Stomach smooth muscle (tissue), 2 donors: ENCODE data around the gene TEFM.
"Not testable (repeated sequence)": the region's sequence is repeated elsewhere in the genome, so short reads cannot be mapped to it uniquely, and the experiment has no call there.

ENCODE experiments used
- H3K27ac ChIP-seq: one replicate; pipeline ENCODE4 v1.7.0; 2013; ENCODE audit warnings: mild to moderate bottlenecking, low read length, inconsistent platforms
- H3K27me3 ChIP-seq, 2 donors: one replicate each; pipeline ENCODE4 v1.7.0; 2013; ENCODE audit warnings: low read length in 2 of 2; ENCODE audit not compliant: insufficient read depth in 2 of 2, control insufficient read depth in 1 of 2
- H3K36me3 ChIP-seq, 2 donors: one replicate each; pipeline ENCODE4 v1.7.0; 2013; ENCODE audit warnings: low read length in 2 of 2; ENCODE audit not compliant: control insufficient read depth in 2 of 2, insufficient read depth in 2 of 2
- H3K4me1 ChIP-seq: one replicate; pipeline ENCODE4 v1.7.0; 2013; ENCODE audit warnings: low read length; ENCODE audit not compliant: control insufficient read depth, insufficient read depth
- H3K4me3 ChIP-seq, 2 donors: one replicate each; pipeline ENCODE4 v1.7.0; 2013; ENCODE audit warnings: low read length in 2 of 2
- H3K9ac ChIP-seq, 2 donors: one replicate each; pipeline ENCODE4 v1.7.0; 2013; ENCODE audit warnings: low read length in 2 of 2, mild to moderate bottlenecking in 1 of 2
- H3K9me3 ChIP-seq, 2 donors: one replicate each; pipeline ENCODE4 v1.7.0; 2013; ENCODE audit warnings: low read length in 2 of 2; ENCODE audit not compliant: control insufficient read depth in 2 of 2
- donor health status: healthy.
- donor health status: Pancreatic carcinoma.

The TEFM gene

DNA sequence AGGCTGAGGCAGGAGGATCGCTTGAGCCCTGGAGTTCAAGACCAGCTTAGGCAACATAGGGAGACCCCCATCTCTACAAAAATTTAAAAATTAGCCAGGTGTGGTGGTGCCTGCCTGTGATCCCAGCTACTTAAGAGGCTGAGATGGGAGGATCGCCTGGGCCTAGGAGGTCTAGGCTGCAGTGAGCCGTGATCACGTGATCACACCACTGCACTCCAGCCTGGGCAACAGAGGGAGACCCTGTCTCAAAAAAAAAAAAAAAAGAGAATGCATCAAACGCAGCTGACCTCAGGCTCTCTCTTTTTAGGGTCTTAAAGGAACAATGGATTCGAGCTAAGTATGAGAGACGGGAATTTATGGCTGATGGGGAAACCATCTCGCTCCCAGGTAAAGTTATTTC, 25.5 kb upstream of the TEFM start:
- not testable (repeated sequence) for H3K9ac ChIP-seq, H3K36me3 ChIP-seq, H3K27ac ChIP-seq, H3K4me1 ChIP-seq, H3K9me3 ChIP-seq, H3K4me3 ChIP-seq, H3K27me3 ChIP-seq

DNA sequence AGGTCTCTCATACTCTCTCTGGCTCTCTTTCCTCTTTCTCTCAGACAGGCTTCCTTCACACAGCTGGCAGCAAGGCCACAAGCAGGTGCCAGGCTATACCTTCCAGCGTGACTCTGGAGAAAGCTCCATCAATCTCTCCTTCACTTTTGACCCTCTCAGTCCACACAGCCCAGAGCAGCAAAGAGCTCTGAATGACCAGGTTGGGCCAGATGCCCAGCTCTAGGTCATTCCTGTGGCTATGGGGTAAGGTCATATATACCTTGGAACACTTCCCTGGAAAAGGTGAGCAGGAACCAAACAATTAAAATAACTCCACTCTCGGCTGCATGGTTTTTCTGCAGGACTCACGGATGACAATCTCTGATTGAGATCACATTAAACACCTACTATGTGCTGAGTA, 24.5 kb upstream of the TEFM start:
- H3K4me3 ChIP-seq, result no peak overlapping the region
- no peaks in the 10 kb centered on the region for H3K4me1 ChIP-seq
- peaks cover 0 to 9% of the 10 kb centered on the region in 2 donors for H3K27me3 ChIP-seq
- no peaks in the 10 kb centered on the region for H3K9me3 ChIP-seq
- no peaks in the 10 kb centered on the region for H3K36me3 ChIP-seq
- H3K9ac ChIP-seq, result no peak overlapping the region
- H3K27ac ChIP-seq, result no peak overlapping the region

- H3K9me3 ChIP-seq, H3K9ac ChIP-seq, H3K27ac ChIP-seq, H3K27me3 ChIP-seq, H3K36me3 ChIP-seq, H3K4me1 ChIP-seq, H3K4me3 ChIP-seq: not testable (repeated sequence)
Observed at GRCh38 chr17:30929861-30930260, 23.8 kb upstream of the TEFM start.

DNA sequence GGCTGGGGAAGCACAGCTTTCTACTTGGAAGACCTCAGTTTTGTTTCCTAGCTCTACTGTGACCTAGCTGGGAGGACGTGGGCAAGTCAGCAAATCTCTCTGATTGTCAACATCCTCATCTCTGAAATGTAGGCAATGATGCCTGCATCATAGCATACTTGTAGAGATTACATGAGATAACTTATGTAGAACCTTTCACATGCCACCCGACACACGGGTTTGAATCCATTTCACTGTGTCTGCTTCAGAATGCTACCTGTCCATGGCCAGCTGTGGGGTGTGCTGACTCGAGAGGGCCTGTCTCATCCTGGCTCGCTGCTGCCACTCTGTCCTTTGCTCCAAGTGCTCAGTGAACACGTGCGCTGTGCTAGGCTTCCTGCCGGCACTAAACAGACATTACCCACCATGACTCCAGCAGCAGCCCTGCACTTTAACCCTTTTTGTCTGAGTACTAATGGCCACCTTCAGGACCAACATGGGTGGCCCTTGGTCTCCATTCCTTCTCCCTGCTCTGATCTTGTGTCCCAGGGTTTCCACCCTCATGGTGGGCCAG, 23.1 kb upstream of the TEFM start:
- Histone ChIP-seq H3K4me3 (no peak overlapping the region), H3K9me3 (no peaks in the 10 kb centered on the region), H3K27ac (no peak overlapping the region), H3K36me3 (no peaks in the 10 kb centered on the region), H3K4me1 (no peaks in the 10 kb centered on the region), H3K9ac (no peak overlapping the region), H3K27me3 (peaks cover 4 to 9% of the 10 kb centered on the region in 2 donors)

- H3K4me1 ChIP-seq, result no peaks in the 10 kb centered on the region
- peaks cover 4 to 9% of the 10 kb centered on the region in 2 donors for H3K27me3 ChIP-seq
- no peaks in the 10 kb centered on the region for H3K36me3 ChIP-seq
- no peaks in the 10 kb centered on the region for H3K9me3 ChIP-seq
- H3K27ac ChIP-seq, result no peak overlapping the region
- H3K4me3 ChIP-seq, result no peak overlapping the region
- H3K9ac ChIP-seq, result no peak overlapping the region
Observed at GRCh38 chr17:30928584-30928983, 22.5 kb upstream of the TEFM start.

DNA sequence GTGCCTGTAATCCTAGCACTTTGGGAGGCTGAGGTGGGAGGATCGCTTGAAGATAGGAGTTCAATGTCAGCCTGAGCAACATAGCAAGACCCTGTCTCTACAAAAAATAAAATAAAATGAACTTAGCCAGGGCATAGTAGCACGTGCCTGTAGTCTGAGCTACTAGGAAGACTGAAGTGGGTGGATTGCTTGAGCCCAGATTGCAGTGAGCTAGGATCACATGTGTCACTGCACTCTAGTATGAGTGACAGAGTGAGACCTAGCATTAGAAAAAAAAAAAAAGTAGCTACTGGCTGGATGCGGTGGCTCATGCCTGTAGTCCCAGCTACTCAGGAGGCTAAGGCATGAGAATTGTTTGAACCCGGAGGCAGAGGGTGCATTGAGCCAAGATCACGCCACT, 21.7 kb upstream of the TEFM start:
- H3K9me3 ChIP-seq, result no peaks in the 10 kb centered on the region
- peaks cover 2% of the 10 kb centered on the region for H3K4me1 ChIP-seq
- peaks cover 8 to 13% of the 10 kb centered on the region in 2 donors for H3K27me3 ChIP-seq
- no peak overlapping the region for H3K9ac ChIP-seq
- no peak overlapping the region for H3K27ac ChIP-seq
- H3K36me3 ChIP-seq, result no peaks in the 10 kb centered on the region
- H3K4me3 ChIP-seq, result no peak overlapping the region

DNA sequence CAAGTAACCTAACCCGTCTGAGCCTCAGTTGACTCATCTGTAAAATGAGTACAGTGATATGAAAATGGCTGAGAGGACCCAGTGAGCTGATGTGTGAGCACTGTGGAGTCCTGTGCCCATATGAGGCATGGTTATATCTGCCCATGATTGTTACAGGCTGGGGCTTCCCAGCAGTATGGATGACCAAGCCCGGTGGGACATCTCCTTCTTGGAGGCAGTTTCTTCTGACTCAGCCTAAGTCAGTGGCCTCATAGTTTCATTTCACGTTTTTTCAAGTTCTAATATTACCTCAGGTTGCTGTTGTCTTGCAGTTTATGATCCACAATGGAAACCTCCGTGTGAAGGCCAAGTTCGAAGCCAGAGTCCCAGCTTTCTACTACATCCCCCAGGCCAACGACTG, 20.5 kb upstream of the TEFM start:
- H3K9me3 ChIP-seq, result no peaks in the 10 kb centered on the region
- peaks cover 14% of the 10 kb centered on the region for H3K4me1 ChIP-seq
- peaks cover 11 to 25% of the 10 kb centered on the region in 2 donors for H3K27me3 ChIP-seq
- no peak overlapping the region for H3K9ac ChIP-seq
- H3K36me3 ChIP-seq, result no peaks in the 10 kb centered on the region
- H3K4me3 ChIP-seq, result no peak overlapping the region
- no peak overlapping the region for H3K27ac ChIP-seq

GRCh38 chr17:30924341-30924740, 18.3 kb upstream of the TEFM start:
- Histone ChIP-seq H3K36me3 (no peaks in the 10 kb centered on the region), H3K4me3 (no peak overlapping the region), H3K9me3 (no peaks in the 10 kb centered on the region), H3K9ac (no peak overlapping the region), H3K4me1 (peaks cover 15% of the 10 kb centered on the region), H3K27me3 (peaks cover 11 to 26% of the 10 kb centered on the region in 2 donors), H3K27ac (no peak overlapping the region)

GRCh38 chr17:30922235-30923030, 16.4 kb upstream of the TEFM start:
- no peak overlapping the region for H3K9ac ChIP-seq
- H3K27ac ChIP-seq, result no peak overlapping the region
- H3K4me1 ChIP-seq, result peaks cover 15% of the 10 kb centered on the region
- H3K27me3 ChIP-seq, result peaks cover 11 to 26% of the 10 kb centered on the region in 2 donors
- H3K36me3 ChIP-seq, result no peaks in the 10 kb centered on the region
- no peaks in the 10 kb centered on the region for H3K9me3 ChIP-seq
- H3K4me3 ChIP-seq, result peak overlapping the region; percentile 46 to 66

DNA sequence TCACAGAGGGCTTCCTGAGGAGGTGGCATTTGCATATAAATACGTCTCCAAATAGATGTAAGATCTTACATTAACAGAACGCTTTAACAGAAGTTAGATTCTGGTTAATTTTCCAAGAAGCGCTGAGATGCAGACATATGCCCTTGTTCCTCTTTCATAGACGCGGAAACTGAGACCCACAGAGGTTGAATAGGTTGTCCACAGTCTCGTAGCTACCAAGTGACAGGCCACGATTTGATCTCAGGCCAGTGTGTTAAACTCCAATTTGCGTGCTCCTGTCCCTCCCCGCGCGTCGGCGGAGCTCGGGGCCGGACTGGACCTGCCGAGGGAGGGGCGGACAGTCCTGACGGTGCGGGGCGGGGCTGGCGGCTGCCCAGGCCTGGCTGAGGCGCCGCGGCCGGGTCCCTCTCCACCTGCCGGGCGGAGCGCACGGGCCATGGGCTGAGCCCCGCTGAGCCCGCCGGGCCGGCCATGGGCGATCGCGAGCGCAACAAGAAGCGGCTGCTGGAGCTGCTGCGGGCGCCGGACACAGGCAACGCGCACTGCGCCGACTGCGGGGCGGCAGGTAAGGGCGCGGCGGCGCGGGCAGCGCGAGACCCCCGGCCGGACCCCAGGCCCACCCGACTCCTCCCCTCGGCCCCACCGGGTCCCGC, 15.6 kb upstream of the TEFM start, which contains the start of gene ADAP2:
TSS of gene ADAP2 (plus strand) at position 402 of the 653 bp plus-strand sequence. CDS start at position 472, 70 bp downstream.
- Histone ChIP-seq H3K36me3 (no peaks in the 10 kb centered on the region), H3K4me1 (peaks cover 15% of the 10 kb centered on the region), H3K27me3 (peaks cover 11 to 21% of the 10 kb centered on the region in 2 donors), H3K9ac (no peak within 1 kb of the TSS), H3K9me3 (no peaks in the 10 kb centered on the region), H3K4me3 (peak within 1 kb of the TSS; percentile 58 to 66), H3K27ac (no peak within 1 kb of the TSS)
